ENCODE measurements around the gene GLP2R.

The GLP2R gene

GRCh38 chr17:9883451-9883850 lies 57.7 kb downstream of the GLP2R start:
- no peak for DNase-seq (ENCODE audit: extremely low spot score)
- POLR2A ChIA-PET = no interaction called here
- CTCF ChIA-PET = no interaction called here
- TF ChIP-seq BHLHE40 (IDR thresholded peaks at IDR 0.05; ENCODE audit: borderline replicate concordance) (no peak), HDGF (IDR thresholded peaks at IDR 0.05; ENCODE audit: borderline replicate concordance) (no peak), CTBP1 (IDR thresholded peaks at IDR 0.05; ENCODE audit: borderline replicate concordance) (no peak), FOXM1 (IDR thresholded peaks at IDR 0.05; ENCODE audit: borderline replicate concordance) (no peak), PKNOX1 (IDR thresholded peaks at IDR 0.05) (no peak), TARDBP (IDR thresholded peaks at IDR 0.05) (no peak), NFRKB (IDR thresholded peaks at IDR 0.05) (no peak), LEF1 (IDR thresholded peaks at IDR 0.05; ENCODE audit: borderline replicate concordance) (no peak), SP1 (IDR thresholded peaks at IDR 0.05) (no peak), SUZ12 (IDR thresholded peaks at IDR 0.05) (no peak), ZNF384 (IDR thresholded peaks at IDR 0.05) (no peak)

GRCh38 chr17:9886141-9886930 lies 60.6 kb downstream of the GLP2R start:
- TF ChIP-seq CTBP1 (IDR thresholded peaks at IDR 0.05; ENCODE audit: borderline replicate concordance) (no peak), ZNF384 (IDR thresholded peaks at IDR 0.05) (no peak), BHLHE40 (IDR thresholded peaks at IDR 0.05; ENCODE audit: borderline replicate concordance) (no peak), SP1 (IDR thresholded peaks at IDR 0.05) (no peak)
- CTCF ChIA-PET = no interaction called here
- POLR2A ChIA-PET = no interaction called here
- no peak for DNase-seq (ENCODE audit: extremely low spot score)

GRCh38 chr17:9887508-9887907 lies 61.8 kb downstream of the GLP2R start:
- DNase-seq (ENCODE audit: extremely low spot score) = no peak
- TF ChIP-seq ZNF384 (IDR thresholded peaks at IDR 0.05) = no peak
- no peak for TF ChIP-seq LEF1 (IDR thresholded peaks at IDR 0.05; ENCODE audit: borderline replicate concordance)
- no peak for TF ChIP-seq HDGF (IDR thresholded peaks at IDR 0.05; ENCODE audit: borderline replicate concordance)
- ChIA-PET CTCF (no interaction called here), POLR2A (no interaction called here)

GRCh38 chr17:9890124-9890523 lies 64.4 kb downstream of the GLP2R start:
- ChIA-PET POLR2A (no interaction called here), CTCF (interaction anchor here (0.6 to 1.5 kb wide), 6 partner anchors 11 to 162 kb away, joined by 3 to 10 read pairs (median 3); no protein-coding TSS in a partner anchor)
- peak; percentile 69 for DNase-seq (ENCODE audit: extremely low spot score)
- no peak for TF ChIP-seq FOXA1 (IDR thresholded peaks at IDR 0.05)
- no peak for TF ChIP-seq CTBP1 (IDR thresholded peaks at IDR 0.05; ENCODE audit: borderline replicate concordance)
- TF ChIP-seq LEF1 (IDR thresholded peaks at IDR 0.05; ENCODE audit: borderline replicate concordance) = no peak
- TF ChIP-seq SP1 (IDR thresholded peaks at IDR 0.05) = no peak
- TF ChIP-seq ARNT (IDR thresholded peaks at IDR 0.05) = no peak
- no peak for TF ChIP-seq ZNF384 (IDR thresholded peaks at IDR 0.05)
- TF ChIP-seq SUZ12 (IDR thresholded peaks at IDR 0.05) = no peak

GRCh38 chr17:9893411-9894012 lies 67.8 kb downstream of the GLP2R start:
- CTCF ChIA-PET = no interaction called here
- TF ChIP-seq ELF4 (IDR thresholded peaks at IDR 0.05) (no peak), ZNF384 (IDR thresholded peaks at IDR 0.05) (no peak), PKNOX1 (IDR thresholded peaks at IDR 0.05) (no peak), SP1 (IDR thresholded peaks at IDR 0.05) (no peak), HDGF (IDR thresholded peaks at IDR 0.05; ENCODE audit: borderline replicate concordance) (no peak), NFRKB (IDR thresholded peaks at IDR 0.05) (no peak), TARDBP (IDR thresholded peaks at IDR 0.05) (no peak), FOXK2 (IDR thresholded peaks at IDR 0.05) (no peak), LEF1 (IDR thresholded peaks at IDR 0.05; ENCODE audit: borderline replicate concordance) (no peak)
- POLR2A ChIA-PET = no interaction called here
- DNase-seq (ENCODE audit: extremely low spot score) = no peak

GRCh38 chr17:9894231-9894630 lies 68.5 kb downstream of the GLP2R start:
- no peak for DNase-seq (ENCODE audit: extremely low spot score)
- ChIA-PET CTCF (no interaction called here), POLR2A (no interaction called here)
- TF ChIP-seq L3MBTL2 (conservative IDR thresholded peaks at IDR 0.05) (no peak), ELF4 (IDR thresholded peaks at IDR 0.05) (no peak), NFRKB (IDR thresholded peaks at IDR 0.05) (no peak), BHLHE40 (IDR thresholded peaks at IDR 0.05; ENCODE audit: borderline replicate concordance) (no peak), LEF1 (IDR thresholded peaks at IDR 0.05; ENCODE audit: borderline replicate concordance) (no peak), HDGF (IDR thresholded peaks at IDR 0.05; ENCODE audit: borderline replicate concordance) (no peak)

- CTCF ChIA-PET = no interaction called here
- no peak for TF ChIP-seq TARDBP (IDR thresholded peaks at IDR 0.05)
- TF ChIP-seq HDGF (IDR thresholded peaks at IDR 0.05; ENCODE audit: borderline replicate concordance) = no peak
- TF ChIP-seq ELF4 (IDR thresholded peaks at IDR 0.05) = no peak
- no peak for TF ChIP-seq NFRKB (IDR thresholded peaks at IDR 0.05)
- no peak for TF ChIP-seq FOXK2 (IDR thresholded peaks at IDR 0.05)
- no peak for TF ChIP-seq PKNOX1 (IDR thresholded peaks at IDR 0.05)
- TF ChIP-seq BHLHE40 (IDR thresholded peaks at IDR 0.05; ENCODE audit: borderline replicate concordance) = no peak
- no peak for TF ChIP-seq ARNT (IDR thresholded peaks at IDR 0.05)
- TF ChIP-seq ZNF384 (IDR thresholded peaks at IDR 0.05) = no peak
- no peak for TF ChIP-seq FOXA1 (IDR thresholded peaks at IDR 0.05)
- no peak for TF ChIP-seq SP1 (IDR thresholded peaks at IDR 0.05)
- no peak for TF ChIP-seq FOXM1 (IDR thresholded peaks at IDR 0.05; ENCODE audit: borderline replicate concordance)
- DNase-seq (ENCODE audit: extremely low spot score) = no peak
- POLR2A ChIA-PET = no interaction called here
Observed at GRCh38 chr17:9895923-9896322, 70.2 kb downstream of the GLP2R start.
